Astrocyte (in vitro differentiated cells and primary cell): Measurements from ENCODE around the gene UNKL. TPM values are rescaled to one million over a fixed set of nuclear protein-coding genes. Genes with fewer than 3 reads are reported as not detected.

Experiments
- DNase-seq: peaks from one replicate; pipeline ENCODE4 v3.0.0-alpha.2; 2010; ENCODE audit warnings: low read depth
- FAIRE-seq: peaks from 2 replicates; lab custom pipeline; 2011; peaks lifted over from hg19 to GRCh38; lab: Jason Lieb, UNC
- H2AFZ ChIP-seq: 2 replicates; pipeline ENCODE4 v1.6.0; 2012; ENCODE audit warnings: low read depth, low read length, inconsistent platforms
- H3K27ac ChIP-seq: 2 replicates; pipeline ENCODE4 v1.5.1; 2011; ENCODE audit warnings: low read depth, low read length, inconsistent platforms
- H3K27me3 ChIP-seq: 2 replicates; pipeline ENCODE4 v1.6.0; 2011; ENCODE audit warnings: low read length, inconsistent platforms; ENCODE audit not compliant: insufficient read depth
- H3K36me3 ChIP-seq: 2 replicates; pipeline ENCODE4 v1.5.1; 2011; ENCODE audit warnings: low read length, inconsistent platforms; ENCODE audit not compliant: insufficient read depth
- H3K4me1 ChIP-seq: 2 replicates; pipeline ENCODE4 v1.5.1; 2011; ENCODE audit warnings: low read length, inconsistent platforms; ENCODE audit not compliant: insufficient read depth
- H3K4me2 ChIP-seq: 2 replicates; pipeline ENCODE4 v1.6.0; 2012; ENCODE audit warnings: low read length, inconsistent platforms
- H3K4me3 ChIP-seq: 2 replicates; pipeline ENCODE4 v1.5.1; 2011; ENCODE audit warnings: low read depth, mild to moderate bottlenecking, low read length, inconsistent platforms; ENCODE audit not compliant: insufficient read depth
- H3K79me2 ChIP-seq: 2 replicates; pipeline ENCODE4 v1.6.0; 2012; ENCODE audit warnings: mild to moderate bottlenecking, low read length, inconsistent platforms; ENCODE audit not compliant: insufficient read depth
- H3K9ac ChIP-seq: 2 replicates; pipeline ENCODE4 v1.6.0; 2012; ENCODE audit warnings: mild to moderate bottlenecking, low read length, inconsistent platforms
- H3K9me3 ChIP-seq: 2 replicates; pipeline ENCODE4 v1.5.1; 2012; ENCODE audit warnings: low read depth, mild to moderate bottlenecking, low read length, inconsistent platforms; ENCODE audit not compliant: insufficient read depth
- H4K20me1 ChIP-seq: 2 replicates; pipeline ENCODE4 v1.6.0; 2012; ENCODE audit warnings: low read length, inconsistent platforms; ENCODE audit not compliant: insufficient read depth
- H3K27ac Mint-ChIP-seq: one replicate; pipeline ENCODE4 v1.8.0; 2021; ENCODE audit warnings: mild to moderate bottlenecking, mixed read lengths; ENCODE audit not compliant: unreplicated experiment
- H3K27me3 Mint-ChIP-seq: one replicate; pipeline ENCODE4 v1.8.0; 2021; ENCODE audit warnings: low read depth, mixed read lengths; ENCODE audit not compliant: unreplicated experiment
- H3K36me3 Mint-ChIP-seq: one replicate; pipeline ENCODE4 v1.8.0; 2021; ENCODE audit warnings: low read depth, mixed read lengths; ENCODE audit not compliant: unreplicated experiment
- H3K4me1 Mint-ChIP-seq: one replicate; pipeline ENCODE4 v1.8.0; 2021; ENCODE audit warnings: low read depth, mixed read lengths; ENCODE audit not compliant: unreplicated experiment
- H3K4me3 Mint-ChIP-seq: one replicate; pipeline ENCODE4 v1.8.0; 2021; ENCODE audit warnings: mild to moderate bottlenecking, moderate library complexity, mixed read lengths; ENCODE audit not compliant: unreplicated experiment
- H3K9me3 Mint-ChIP-seq: one replicate; pipeline ENCODE4 v1.8.0; 2021; ENCODE audit warnings: mild to moderate bottlenecking, mixed read lengths; ENCODE audit not compliant: unreplicated experiment
- CTCF ChIP-seq: IDR thresholded peaks from 2 replicates; pipeline ENCODE4 v1.5.1; 2011; ENCODE audit warnings: low read depth, mild to moderate bottlenecking, inconsistent platforms, low read length, moderate library complexity; ENCODE audit not compliant: insufficient read depth
- EZH2 ChIP-seq: IDR thresholded peaks from 2 replicates; pipeline ENCODE4 v1.6.1; 2012; ENCODE audit warnings: mild to moderate bottlenecking, low read length, inconsistent platforms; ENCODE audit not compliant: insufficient read depth
- total RNA-seq: library from RNA; stranded (reverse); gene quantifications from 2 replicates; pipeline ENCODE4 v1.2.1, GENCODE V29; 2021

UNKL gene
- total RNA-seq, 1 donor from 2014 or later, result 10.7 TPM

GRCh38 chr16:1444730-1445517 lies 30.4 kb upstream of the UNKL start:
- peaks cover 2% of the 10 kb centered on the region for H3K27me3 Mint-ChIP-seq
- no peak overlapping the region for H3K4me3 Mint-ChIP-seq
- H2AFZ ChIP-seq, result no peak overlapping the region
- no peaks in the 10 kb centered on the region for H4K20me1 ChIP-seq
- no peak overlapping the region for H3K27ac Mint-ChIP-seq
- H3K79me2 ChIP-seq, result no peaks in the 10 kb centered on the region
- peaks cover 6% of the 10 kb centered on the region for H3K36me3 Mint-ChIP-seq
- no peak overlapping the region for H3K4me2 ChIP-seq
- FAIRE-seq, result no peak
- H3K4me1 Mint-ChIP-seq, result no peaks in the 10 kb centered on the region
- no peaks in the 10 kb centered on the region for H3K4me1 ChIP-seq
- no peaks in the 10 kb centered on the region for H3K9me3 Mint-ChIP-seq
- H3K27me3 ChIP-seq, result no peaks in the 10 kb centered on the region
- no peaks in the 10 kb centered on the region for H3K9me3 ChIP-seq
- no peak overlapping the region for H3K9ac ChIP-seq
- no peaks in the 10 kb centered on the region for H3K36me3 ChIP-seq
- TF ChIP-seq EZH2 (no peak), CTCF (no peak)
- H3K27ac ChIP-seq, result no peak overlapping the region
- no peak overlapping the region for H3K4me3 ChIP-seq
- DNase-seq, result no peak

- no peaks in the 10 kb centered on the region for H3K4me1 ChIP-seq
- DNase-seq (no peak), FAIRE-seq (no peak)
- H3K9me3 ChIP-seq, result no peaks in the 10 kb centered on the region
- no peaks in the 10 kb centered on the region for H3K36me3 ChIP-seq
- no peak within 1 kb of the TSS for H3K9ac ChIP-seq
- no peaks in the 10 kb centered on the region for H3K79me2 ChIP-seq
- Mint-ChIP-seq H3K27ac (no peak within 1 kb of the TSS), H3K36me3 (peaks cover 6% of the 10 kb centered on the region), H3K9me3 (no peaks in the 10 kb centered on the region), H3K27me3 (peaks cover 2% of the 10 kb centered on the region), H3K4me3 (no peak within 1 kb of the TSS), H3K4me1 (no peaks in the 10 kb centered on the region)
- H3K27ac ChIP-seq, result no peak within 1 kb of the TSS
- TF ChIP-seq CTCF (no peak), EZH2 (no peak)
- no peak within 1 kb of the TSS for H3K4me3 ChIP-seq
- no peak within 1 kb of the TSS for H3K4me2 ChIP-seq
- no peak within 1 kb of the TSS for H2AFZ ChIP-seq
- no peaks in the 10 kb centered on the region for H4K20me1 ChIP-seq
- H3K27me3 ChIP-seq, result no peaks in the 10 kb centered on the region
Observed at GRCh38 chr16:1443980-1444729, 29.7 kb upstream of the UNKL start, which contains the start of gene CCDC154. Gene CCDC154 (minus strand): TSS chr16:1444556. CDS start chr16:1444322, 234 bp downstream.
